GM12873 (cell line): Measurements from ENCODE around the gene RASA3.

Experiments used
- TF ChIP-seq, protein P1 (sequence below): IDR thresholded peaks from 2 replicates; pipeline ENCODE4 v1.5.1; 2012; ENCODE audit warnings: low read depth, mild to moderate bottlenecking, moderate library complexity, low read length, control low read depth; ENCODE audit not compliant: insufficient read depth; ENCODE audit errors: missing control alignments

The RASA3 gene

DNA sequence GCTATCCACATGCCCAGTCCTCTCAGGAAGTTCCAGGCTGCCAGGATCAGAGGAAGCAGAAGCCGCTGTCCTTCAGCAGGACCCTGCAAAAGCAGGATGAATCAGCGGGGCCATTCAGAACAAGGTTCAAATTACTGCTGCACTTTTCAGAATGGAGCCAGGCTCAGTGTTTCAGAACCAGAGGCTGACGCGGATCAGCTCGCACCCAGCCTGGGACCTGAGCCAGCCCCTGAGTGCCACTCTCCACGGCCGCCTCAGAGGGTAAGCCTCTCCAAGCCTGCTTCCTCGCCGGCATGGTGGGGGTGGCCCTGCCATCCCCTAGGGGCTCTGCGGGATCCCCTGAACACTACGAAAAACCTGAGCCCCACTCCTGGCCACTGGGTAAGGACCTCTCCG is 24.7 kb downstream of the RASA3 start:
- TF ChIP-seq, protein P1, sequence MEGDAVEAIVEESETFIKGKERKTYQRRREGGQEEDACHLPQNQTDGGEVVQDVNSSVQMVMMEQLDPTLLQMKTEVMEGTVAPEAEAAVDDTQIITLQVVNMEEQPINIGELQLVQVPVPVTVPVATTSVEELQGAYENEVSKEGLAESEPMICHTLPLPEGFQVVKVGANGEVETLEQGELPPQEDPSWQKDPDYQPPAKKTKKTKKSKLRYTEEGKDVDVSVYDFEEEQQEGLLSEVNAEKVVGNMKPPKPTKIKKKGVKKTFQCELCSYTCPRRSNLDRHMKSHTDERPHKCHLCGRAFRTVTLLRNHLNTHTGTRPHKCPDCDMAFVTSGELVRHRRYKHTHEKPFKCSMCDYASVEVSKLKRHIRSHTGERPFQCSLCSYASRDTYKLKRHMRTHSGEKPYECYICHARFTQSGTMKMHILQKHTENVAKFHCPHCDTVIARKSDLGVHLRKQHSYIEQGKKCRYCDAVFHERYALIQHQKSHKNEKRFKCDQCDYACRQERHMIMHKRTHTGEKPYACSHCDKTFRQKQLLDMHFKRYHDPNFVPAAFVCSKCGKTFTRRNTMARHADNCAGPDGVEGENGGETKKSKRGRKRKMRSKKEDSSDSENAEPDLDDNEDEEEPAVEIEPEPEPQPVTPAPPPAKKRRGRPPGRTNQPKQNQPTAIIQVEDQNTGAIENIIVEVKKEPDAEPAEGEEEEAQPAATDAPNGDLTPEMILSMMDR = no peak

- TF ChIP-seq, protein P1 = no peak
These were observed 25.3 kb downstream of the RASA3 start for GRCh38 chr13:114106991-114107685.

DNA sequence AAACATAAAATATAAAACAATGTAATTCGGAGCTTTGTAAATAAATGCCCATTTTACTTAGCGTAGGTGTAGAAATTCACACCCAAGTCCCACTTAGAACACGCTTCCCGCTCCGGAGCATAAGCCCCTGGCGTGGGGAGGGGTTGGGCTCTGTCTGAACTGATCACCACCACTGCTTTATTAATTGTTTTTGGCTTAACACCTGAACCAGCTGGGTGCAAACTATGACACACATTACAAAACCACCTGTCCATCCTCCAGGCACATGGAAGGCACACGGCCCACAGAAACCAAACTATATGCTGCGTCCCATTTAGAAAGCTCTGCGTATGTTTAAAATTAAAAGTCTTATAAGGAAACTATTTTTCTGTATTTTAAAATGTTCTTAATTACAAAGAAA is 25.9 kb downstream of the RASA3 start:
- TF ChIP-seq, protein P1 = no peak

GRCh38 chr13:114105521-114106225 is 26.8 kb downstream of the RASA3 start:
- TF ChIP-seq, protein P1 = no peak

DNA sequence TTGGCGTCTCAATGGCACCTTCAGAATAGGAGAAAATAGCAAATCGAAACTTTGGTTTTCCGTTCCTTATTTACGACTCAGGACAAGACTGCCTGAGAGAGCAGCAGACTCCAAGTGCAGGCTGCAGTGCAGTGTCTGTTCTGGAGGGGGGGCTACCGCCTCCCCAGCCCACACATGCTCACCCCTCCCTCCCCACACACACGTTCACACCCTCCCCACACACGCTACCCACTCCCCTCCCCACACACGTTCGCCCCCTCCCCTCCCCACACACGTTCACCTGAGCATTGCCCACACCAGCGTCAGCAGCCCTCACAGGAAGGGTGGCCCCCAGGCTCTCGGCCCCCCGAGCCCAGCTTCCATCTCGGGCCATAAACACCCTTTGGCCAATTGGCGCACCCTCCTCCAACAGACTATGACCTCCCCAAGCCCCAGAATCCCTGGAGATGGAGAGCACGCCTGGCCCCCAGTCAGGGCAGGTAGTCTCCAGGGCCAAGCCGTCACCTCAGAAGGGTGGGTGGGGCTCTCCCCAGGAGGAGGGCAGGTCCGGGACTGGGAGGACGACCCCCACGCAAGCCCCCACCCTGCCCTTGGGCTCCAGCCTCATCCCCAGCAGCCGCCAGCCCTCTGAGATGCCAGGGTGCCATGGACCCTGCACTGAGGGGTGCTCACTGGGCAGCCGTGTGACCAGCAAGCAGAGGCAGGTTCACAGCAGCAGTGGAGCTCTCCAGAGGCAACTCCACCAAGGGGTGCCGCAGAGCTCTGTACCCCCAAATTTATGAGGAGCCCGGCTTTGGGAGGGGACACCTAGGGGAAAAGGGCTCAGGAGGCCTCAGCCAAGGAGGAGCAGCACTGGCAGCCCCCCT is 27.5 kb downstream of the RASA3 start:
- TF ChIP-seq, protein P1 = no peak

DNA sequence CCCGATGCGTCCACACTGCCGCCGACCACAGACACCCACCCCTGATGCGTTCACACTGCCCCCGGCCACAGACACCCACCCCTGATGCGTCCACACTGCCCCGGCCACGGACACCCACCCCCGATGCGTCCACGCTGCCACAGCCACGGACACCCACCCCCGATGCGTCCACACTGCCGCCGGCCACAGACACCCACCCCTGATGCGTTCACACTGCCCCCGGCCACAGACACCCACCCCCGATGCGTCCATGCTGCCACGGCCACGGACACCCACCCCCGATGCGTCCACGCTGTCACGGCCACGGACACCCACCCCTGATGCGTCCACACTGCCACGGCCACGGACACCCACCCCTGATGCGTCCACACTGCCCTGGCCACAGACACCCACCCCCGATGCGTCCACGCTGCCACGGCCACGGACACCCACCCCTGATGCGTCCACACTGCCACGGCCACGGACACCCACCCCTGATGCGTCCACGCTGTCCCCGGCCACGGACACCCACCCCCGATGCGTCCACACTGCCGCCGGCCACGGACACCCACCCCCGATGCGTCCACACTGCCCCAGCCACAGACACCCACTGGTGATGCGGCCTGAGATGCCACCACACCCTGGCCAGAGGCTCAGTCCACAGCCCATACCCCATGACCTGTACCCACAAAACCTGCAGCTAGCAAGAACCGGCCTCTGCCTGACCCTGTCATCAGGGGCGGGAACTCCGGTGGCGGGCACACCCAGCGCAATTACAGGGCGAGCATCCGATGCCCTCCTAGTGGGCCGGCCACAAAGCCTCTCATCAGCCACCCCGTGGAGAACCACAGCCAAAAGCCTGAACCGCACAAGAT is 28.4 kb downstream of the RASA3 start:
- TF ChIP-seq, protein P1 = no peak
